ENCODE measurements around the gene ZNF768.
"Not testable (repeated sequence)": the region's sequence is repeated elsewhere in the genome, so short reads cannot be mapped to it uniquely, and the experiment has no call there.

The ZNF768 gene

DNA sequence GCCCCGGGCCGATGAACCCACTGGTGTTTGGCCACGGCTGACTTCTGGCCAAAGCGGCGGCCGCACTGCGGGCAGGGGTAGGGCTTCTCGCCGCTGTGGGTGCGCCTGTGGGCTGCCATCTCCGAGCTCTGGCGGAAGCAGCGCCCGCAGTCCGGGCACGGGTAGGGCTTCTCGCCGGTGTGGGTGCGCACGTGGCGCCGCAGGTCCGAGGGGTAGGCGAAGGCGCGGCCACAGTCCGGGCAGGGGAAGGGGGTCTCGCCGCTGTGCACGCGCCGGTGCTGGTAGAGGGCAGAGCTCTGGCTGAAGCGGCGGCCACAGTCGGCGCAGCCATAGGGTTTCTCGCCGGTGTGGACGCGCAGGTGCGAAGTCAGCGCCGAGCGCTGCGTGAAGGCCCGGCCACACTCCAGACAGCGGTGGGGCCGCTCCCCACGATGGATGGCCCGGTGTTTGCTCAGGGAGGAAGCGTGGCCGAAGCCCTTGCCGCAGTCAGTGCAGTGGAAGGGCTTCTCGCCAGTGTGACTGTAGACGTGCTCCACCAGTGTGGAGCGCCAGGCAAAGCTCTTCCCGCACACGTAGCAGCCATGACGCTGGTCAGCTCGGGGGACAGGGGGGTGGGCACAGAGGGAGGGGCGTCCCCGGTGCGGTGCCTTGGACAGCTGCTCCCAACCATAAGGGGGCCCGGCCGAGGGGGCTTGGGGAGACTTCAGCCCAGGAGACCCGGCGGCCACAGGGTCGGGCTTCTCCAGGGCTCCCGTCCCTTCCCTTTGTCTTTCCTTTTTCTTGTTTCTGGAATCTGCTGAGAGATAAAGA, 29.2 kb upstream of the ZNF768 start:
- no peak for DNase-seq

DNA sequence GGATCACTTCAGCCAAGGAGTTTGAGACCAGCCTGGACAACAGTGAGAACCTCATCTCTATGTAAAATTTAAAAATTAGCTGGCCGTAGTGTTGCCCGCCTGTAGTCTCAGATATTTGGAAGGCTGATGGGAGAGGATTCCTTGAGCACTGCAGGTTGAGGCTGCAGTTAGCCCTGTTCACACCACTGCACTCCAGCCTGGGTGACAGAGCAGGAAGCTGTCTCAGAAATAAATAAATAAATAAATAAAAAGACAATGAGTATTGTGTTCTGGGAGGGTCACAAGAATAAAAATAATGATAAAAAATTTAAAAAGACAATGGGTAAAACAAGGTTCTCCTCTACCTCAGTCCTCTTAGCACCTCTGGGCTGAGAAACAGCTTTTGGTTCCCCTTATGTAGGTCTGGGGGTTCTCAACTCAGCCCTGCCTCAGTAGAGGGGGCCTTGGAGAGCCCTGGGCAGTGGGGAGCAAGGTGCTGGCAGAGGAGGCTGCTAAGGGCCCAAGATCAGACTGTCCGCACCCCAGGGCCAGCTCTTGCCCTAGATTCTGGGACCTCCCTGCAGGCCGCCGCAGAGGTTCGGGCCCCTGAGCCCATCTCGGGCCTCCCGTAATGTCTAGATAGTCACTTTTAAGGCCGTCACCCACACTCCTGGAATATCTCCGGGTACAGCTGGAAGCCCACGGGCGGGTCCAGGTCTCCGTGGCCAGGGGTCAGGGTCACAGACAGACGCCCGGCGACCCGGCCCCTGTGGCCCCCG, 28.4 kb upstream of the ZNF768 start:
- no peak for DNase-seq

DNA sequence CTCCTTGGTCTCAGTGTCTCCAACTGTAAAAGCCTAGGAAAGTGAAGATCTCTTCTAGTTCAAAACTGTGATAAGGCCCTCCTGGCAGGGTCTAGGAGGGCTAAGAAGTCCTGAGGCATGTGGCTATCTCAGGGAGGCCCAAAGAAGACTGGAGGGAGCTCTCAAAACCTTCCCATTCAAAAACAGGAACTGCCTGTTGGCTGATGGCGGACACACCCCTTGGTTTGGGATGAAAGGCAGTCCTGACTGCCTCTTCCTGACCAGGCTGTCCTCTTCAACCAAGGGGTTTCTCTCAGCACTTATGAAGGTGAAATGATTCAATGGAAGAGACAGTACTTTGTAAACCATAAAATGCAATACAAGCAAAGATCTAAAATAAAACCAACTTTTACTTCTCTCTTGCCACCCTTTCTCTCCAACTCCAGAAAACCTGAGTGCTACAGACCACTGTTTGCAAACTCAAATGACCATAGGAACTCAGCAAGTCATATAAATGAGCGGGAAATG, 27.1 kb upstream of the ZNF768 start:
- DNase-seq = no peak

DNA sequence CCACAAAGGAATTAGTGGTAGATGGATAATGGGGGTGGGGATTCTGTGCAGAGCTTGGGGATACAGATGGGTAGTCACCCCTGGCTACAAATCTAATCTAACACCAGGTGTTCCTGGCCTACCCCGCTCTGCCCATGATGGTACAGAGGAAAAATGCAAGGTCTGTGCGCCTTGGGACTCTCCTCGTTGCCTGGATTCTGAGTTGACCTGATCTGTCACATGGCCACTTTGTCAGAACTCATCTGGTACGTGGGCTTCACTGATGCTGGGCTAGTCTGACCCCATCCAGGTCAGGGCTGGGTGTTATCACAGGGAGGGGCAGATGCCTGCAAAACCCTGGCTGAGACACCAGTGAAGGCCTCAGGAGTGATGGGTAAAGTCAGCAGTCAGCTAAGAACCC, 26.6 kb upstream of the ZNF768 start:
- DNase-seq = no peak

DNA sequence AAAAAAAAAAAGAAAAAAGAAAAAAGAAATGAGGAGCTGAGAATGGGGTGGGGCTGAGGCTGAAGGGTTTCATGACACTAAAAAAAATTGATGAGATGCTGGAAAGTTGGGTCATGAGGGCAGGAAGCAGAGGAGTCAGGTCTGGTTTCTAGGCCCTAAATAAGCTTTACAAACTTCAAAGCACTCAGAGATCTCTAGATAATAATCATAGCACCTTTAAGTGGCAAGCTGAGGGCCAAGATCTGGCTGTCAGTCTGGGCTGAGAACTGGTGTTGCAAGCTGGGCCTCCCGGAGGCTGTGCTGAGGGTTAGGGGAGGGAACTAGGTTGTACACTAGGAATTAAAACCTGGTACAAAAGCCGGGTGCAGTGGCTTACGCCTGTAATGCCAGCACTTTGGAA, 25.4 kb upstream of the ZNF768 start:
- DNase-seq = no peak

DNA sequence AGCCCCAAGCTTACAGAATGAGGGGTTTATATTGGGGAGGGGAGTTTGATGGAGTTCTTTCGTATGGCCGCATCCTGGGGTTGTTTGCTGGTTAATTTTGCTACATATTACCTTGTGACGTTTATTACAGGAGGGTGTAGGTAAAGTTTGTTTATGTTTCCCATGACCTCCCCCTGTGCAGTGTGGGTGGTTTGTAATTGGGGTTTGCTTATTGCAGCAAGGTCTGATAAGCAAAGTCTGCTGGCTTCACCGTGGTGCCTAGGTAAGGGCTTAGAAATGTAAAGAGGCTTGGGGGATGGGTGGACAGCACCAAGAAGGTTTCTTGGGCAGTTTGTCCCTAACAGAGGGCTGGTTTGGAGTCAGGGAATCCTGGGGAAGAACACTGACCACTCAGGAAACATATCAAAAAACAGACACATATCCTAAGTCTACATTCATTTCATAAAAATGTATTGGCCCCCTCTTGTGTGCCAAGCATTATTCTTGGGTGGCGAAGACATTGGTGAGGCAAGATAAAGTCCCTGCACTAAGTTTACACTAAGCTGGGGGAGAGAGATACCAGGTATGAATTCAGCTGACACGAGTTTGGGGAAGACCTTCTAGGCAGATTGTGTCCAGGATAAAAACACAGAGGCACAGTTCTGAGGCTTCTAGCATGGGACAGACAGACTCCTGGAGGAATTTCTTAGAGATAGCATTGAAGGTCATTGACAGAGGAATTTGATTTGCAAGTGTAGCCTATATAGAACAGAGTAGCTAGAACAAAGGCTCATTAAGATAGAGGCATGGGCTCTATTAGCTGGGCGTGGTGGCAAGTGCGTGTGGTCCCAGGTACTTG, 22.3 kb upstream of the ZNF768 start:
- DNase-seq = no peak

DNA sequence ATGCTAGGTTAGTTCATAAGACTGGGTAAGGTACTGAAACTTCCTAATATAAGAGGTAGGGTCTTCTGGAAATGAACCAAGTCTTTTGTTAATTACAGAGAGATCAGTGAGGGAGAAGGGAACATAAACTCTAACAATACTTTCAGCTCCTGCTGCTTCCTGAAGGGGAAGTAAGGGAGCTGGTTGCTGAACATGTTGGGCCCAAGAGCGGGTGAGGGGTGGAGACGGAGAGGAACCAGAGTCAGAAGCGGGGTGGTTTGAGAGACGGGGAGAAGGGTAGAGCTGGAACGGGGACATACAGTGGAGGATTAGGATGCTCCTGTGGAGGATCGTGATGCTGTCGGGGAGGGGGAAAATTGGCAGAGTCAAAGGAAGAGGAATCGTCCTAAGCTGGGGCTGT, 19.7 kb upstream of the ZNF768 start:
- no peak for DNase-seq

DNA sequence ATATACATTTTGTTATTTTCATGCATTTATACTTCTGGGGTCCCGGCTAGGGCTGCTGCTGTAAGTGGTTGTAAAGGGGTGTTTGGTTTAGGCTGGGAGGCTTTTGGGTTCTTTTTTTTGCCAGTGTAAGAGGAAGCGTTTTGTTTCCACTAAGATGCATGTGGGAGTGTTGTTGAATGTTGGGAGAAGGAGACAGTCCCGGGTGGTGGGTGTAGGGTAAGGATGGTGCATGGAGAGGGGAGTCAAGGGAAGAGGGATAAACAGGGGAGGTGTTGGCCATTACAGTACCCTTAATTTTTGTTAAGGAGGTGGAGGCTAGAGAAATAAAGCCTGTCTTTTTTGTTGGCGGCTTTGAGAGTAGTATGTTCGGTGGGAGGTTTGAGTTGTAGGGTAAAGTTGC, 16.7 kb upstream of the ZNF768 start:
- no peak for DNase-seq

DNA sequence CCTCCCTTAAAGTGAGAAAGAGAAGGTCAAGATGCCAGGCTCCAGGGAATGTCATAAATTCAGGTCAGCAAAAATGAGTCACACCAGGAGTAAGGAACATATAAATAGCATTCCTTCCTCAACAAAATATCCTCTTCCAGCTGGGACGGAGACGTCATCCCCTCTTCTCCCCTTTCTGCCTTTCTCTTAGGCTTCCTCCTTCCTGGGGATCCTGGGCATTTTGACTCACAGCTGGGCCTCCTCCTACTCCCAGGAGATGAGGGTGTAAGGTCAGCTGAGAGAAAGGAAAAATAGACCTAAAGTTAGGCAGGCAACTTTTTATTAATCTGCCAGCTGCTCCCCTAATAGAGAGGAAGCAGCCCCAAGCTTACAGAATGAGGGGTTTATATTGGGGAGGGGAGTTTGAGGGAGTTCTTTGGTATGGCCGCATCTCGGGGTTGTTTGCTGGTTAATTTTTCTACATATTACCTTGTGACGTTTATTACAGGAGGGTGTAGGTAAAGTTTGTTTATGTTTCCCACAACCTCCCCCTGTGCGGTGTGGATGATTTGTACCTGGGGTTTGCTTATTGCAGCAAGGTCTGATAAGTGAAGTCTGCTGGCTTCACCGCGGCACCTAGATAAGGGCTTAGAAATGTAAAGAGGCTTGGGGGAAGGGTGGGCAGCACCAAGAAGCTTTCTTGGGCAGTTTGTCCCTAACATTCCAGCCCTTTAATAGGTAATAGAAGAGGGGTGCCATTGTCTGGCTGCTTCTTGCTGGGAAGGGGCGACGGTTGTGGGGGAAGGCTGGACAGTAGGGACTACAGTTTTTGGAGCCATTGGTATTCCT, 15.3 kb upstream of the ZNF768 start:
- no peak for DNase-seq

DNA sequence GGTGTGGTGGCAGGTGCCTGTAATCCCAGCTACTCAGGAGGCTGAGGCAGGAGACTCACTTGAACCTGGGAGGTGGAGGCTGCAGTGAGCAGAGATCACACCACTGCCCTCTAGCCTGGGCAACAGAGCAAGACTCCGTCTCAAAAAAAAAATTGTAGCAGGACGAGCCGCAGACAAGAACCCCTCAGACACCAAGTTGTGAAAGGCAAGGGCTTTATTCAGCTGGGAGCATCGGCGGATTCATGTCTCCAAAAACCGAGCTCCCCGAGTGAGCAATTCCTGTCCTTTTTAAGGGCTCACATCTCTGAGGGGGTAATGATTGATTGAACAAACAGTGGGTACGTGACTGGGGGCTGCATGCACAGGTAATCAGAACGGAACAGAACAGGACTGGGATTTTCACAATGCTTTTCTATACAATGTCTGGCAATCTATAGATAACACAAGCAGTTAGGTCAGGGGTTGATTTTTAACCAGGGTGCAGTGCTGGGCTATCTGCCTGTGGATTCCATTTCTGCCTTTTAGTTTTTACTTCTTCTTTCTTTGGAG, 14.6 kb upstream of the ZNF768 start:
- DNase-seq = not testable (repeated sequence)

DNA sequence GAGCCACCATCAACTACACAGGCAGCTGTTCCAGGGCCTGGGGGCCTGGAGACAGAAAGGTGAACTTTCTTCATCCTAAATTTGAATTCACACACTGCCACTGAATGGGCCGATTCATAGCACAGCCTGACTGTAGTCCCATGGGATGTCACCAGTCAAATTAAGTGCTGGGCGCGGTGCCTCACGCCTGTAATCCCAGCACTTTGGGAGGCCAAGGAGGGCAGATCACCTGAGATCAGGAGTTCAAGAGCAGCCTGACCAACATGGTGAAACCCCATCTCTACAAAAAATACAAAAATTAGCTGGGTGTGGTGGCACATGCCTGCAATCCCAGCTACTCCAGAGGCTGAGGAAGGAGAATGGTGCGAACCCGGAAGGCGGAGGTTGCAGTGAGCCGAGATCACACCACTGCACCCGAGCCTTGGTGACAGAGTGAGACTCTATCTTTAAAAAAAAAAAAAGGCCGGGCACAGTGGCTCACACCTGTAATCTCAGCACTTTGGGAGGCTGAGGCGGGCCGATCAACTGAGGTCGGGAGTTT, 13.7 kb upstream of the ZNF768 start:
- DNase-seq = not testable (repeated sequence)

DNA sequence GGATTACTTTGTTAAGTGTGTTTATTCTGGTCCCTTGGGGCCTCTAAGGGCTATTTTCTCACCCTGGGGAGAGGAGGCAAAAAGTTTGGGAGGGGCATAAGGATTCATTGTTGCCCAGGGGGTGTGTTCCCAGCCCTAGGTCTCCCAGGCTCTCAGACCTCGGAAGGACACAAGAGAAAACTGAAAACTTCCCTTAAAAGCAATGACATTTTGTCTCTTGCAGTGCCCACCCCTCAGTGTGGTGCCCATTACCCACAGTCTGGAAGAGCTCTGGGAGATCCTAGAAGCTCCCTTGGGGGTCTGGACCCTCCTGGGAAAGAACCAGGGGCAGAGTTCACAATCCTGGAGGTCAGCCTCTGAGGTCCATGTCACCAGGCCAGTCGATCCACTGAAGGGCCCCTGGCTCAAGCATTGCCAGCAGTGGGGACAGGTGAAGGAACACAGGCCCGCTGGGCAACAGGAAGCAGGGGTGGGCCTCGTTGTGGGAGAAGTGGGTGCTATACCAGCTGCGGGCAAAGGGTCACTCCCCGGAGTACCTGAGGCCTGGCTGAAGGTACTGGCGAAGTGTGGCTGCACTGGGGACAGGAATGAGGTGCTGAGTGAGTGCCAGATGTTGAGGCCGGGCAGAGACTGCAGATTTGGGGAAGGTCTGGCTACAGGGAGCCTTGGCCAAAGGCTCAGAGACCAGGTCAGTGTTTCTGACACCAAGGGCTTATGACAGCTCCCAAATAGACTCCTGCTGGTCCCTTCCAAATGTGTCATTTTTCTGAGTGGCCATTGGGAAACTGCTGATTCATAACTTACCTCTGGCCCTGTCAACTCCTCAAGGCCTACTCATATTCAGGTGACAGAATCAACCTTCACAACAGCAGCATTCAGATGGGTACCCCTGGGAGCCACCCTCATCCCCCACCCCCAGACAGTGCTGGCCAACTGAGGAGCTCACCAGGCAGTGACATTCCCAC, 12.9 kb upstream of the ZNF768 start:
- no peak for DNase-seq

DNA sequence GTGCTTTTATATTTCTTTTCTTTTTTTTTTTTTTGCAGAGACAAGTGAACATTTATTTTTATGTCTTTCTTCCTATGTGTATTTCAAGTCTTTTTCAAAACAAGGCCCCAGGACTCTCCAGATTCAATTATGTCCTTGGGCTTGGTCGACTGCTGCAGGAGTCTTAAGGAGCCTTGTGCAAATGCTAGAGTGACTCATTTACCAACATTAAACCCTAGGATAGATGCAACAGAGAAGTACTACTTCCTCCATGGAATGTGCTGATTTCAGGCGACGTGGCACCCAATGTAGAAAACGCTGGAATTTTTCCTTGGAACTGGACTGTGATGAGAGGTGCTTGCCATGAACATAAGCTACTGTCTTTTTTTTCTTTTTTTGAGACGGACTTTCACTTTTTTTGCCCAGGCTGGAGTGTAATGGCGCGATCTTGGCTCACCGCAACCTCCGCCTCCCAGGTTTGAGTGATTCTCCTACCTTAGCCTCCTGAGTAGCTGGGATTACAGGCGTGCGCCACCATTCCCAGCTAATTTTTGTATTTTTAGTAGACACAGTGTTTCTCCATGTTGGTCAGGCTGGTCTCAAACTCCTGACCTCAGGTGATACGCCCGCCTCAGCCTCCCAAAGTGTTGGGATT, 10.1 kb upstream of the ZNF768 start:
- DNase-seq = not testable (repeated sequence)

DNA sequence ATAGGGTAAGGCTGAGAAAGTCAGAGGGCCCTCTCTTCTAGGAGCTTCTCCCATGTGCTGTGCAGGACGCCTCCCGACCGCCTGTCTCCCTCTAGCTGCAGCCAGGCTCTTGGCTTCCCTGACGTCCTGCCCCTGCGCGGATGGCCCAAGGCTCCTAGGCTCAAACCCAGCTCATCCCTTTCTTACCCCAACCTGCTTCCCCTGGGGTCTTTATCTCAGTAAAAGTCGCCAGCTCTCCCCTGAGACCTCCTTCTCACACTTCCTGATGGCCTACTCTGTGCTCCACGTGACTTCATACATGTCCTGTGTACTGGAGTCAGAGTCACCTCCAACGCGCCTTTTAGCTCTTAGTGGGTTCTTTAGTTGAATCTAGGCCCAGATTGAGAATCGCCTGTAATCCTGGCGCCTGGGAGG, 9.4 kb upstream of the ZNF768 start:
- peak; percentile 41 for DNase-seq

DNA sequence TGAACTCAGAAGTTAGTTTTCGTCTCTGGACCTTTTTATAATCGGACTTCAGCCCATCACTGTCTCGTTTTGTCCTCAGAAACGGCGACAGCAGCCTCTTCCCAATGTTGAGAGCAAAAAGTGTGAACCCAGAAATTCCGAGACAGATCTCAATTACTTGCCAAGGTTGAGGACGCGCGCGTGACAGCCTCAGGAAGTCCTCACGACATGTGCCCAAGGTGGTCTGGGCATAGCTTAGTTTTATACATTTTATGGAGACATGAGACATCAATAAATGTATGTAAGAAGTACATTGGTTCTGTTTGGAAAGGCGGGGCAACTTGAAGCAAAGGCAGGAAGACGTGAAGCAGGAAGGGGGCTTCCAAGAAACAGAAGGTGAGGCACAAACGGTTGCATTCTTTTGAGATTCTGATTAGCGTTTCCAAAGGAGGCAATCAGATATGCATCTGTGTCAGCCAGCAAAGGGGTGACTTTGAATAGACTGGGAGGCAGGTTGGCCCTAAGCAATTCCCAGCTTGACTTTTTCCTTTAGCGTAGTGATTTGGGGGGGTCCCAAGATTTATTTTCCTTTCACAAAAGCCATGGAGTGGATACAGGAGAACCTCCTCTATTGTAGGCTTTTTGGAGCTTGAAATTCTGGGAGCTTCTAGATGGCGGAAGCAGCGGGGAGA, 8.9 kb upstream of the ZNF768 start:
- peak; percentile 48 for DNase-seq

DNA sequence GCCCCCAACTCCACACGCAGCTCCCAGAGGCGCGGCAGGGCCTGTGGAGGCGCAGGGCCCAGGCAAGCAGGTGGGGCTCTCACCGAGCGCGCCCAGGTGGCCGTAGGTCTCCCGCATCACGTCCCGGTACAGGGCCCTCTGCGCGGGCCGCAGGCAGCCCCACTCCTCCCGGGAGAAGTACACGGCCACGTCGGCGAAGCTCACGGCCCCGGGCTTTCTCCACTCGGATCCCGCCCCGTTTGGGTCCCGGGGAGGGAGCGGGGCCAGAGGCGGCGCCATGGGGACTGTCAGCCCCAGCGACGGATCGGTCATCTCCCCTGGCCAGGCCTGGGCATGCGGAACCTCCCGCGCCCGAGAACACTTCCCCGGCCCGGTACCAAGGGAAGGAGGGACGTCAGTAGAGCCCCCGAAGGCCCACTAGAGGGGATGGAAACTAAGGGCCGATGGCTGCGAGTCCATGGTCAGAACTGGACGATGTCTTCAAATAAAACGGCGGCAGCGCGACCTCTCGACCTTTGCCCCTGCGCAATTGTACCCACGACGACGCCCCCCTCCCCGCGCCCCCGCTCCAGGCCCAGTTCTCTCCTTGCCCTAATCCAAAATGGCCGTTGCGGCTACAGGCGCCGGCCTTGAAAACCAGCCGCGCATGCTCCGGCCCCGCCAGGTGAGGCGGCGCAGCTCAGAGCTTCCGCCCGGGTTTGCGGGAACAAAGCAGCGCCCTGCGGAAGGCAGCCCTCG, 8.2 kb upstream of the ZNF768 start, which contains the start of gene ZNF747:
Gene ZNF747 (minus strand): TSS at position 491 of the 738 bp plus-strand sequence. CDS start 179 bp downstream, at position 312.
- DNase-seq = peak; percentile 93

DNA sequence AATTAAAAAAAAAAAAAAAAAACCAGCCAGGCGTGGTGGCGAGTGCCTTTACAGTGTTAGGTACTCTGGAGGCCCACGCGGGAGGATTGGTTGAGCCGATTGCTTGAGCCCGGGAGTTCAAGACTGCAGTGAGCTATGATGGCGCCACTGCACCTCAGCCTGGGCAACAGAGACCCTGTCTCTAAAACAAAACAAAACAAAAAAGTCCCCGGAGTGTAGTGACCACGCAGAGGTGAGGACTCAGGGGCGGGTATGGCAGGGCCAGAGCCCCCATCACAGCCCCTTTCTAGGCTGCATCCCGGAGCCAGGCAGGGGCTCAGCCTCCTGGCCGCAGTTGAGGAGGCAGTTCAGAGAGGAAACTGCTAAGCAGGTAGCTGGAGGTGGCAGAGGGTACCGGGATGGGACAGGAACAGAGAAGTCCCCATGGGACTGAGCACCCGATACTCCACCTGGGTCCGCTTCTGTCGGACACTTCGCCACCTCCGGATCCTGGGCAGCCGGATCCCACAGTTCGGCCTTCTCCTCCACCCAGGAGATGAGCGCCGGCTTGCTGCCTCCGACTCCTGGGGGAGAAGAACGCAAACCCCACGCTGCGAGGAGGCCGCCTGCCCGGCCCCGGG, 7.5 kb upstream of the ZNF768 start:
- no peak for DNase-seq

DNA sequence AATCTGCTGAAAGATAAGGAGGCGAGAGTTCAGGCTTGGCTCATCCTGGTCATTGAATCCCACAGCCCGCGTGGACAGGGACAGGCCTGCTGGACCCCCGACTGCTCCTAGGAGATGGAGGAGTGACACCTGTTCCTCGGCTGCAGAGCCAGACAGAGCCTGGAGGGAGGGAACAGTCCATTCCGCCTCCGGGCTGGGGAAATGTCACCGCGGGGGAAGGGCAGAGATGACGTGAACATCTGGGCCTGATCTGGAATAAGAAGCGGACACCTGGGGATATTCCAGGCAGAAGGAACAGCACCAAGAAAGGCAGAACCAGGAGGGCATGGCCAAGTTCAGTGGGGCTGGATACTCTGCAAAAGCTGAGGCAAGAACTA, 6.8 kb upstream of the ZNF768 start:
- no peak for DNase-seq
